Neuron (in vitro differentiated cells): ENCODE data around the gene XYLT1.

Experiments
- H2AFZ ChIP-seq: one replicate; pipeline ENCODE4 v1.6.1; 2013; ENCODE audit warnings: low read depth, mild to moderate bottlenecking, inconsistent platforms, low read length, moderate library complexity
- H3K27me3 ChIP-seq: one replicate; pipeline ENCODE4 v1.6.1; 2013; ENCODE audit warnings: low read length; ENCODE audit not compliant: insufficient read depth
- H3K36me3 ChIP-seq: one replicate; pipeline ENCODE4 v1.6.1; 2013; ENCODE audit warnings: low read length; ENCODE audit not compliant: insufficient read depth
- H3K4me1 ChIP-seq: one replicate; pipeline ENCODE4 v1.6.1; 2013; ENCODE audit warnings: low read length; ENCODE audit not compliant: insufficient read depth
- H3K4me3 ChIP-seq: 2 replicates; pipeline ENCODE4 v1.5.1; 2013; ENCODE audit warnings: mild to moderate bottlenecking, low read length, moderate library complexity
- H3K9me3 ChIP-seq: one replicate; pipeline ENCODE4 v1.6.1; 2013; ENCODE audit warnings: low read length

The XYLT1 gene

DNA sequence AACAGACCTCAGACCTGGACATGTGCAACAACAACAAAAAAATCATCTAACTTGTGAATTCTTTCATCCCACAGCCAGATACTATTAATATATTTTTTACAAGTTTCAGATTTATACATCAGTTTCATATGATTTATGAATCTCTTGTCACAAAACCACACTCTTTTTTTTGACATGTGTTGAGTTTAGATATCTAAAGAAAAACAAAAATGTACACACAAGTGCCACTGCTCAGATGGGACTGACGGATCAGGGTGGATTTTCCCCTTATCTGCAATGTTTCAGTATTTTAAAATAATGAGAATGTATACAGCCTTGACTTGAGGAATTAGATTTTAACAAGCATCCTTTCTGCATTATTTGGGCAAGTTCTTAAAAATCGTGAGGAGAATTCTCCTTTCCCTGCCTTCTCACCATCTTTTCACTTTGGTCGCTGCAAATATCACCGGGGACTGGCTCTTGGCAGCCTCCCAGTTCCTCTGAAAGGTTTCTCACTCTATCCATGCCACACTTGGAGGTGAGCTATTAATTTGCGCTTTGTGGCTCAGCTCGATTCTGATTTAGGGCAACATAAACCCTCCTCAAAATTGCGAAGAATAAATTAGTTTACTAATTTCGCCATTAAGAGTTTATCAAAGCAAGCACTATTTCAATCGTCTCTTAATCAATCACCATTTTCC lies 225.7 kb downstream of the XYLT1 start:
- no peak overlapping the region for H3K4me3 ChIP-seq

GRCh38 chr16:17241264-17241835 lies 229.4 kb downstream of the XYLT1 start:
- Histone ChIP-seq H3K4me1 (no peaks in the 10 kb centered on the region), H2AFZ (no peak overlapping the region), H3K27me3 (no peaks in the 10 kb centered on the region), H3K4me3 (no peak overlapping the region), H3K9me3 (no peaks in the 10 kb centered on the region), H3K36me3 (no peaks in the 10 kb centered on the region)

More for the DNA sequence above, 225.7 kb downstream of the XYLT1 start:
- no peaks in the 10 kb centered on the region for H3K27me3 ChIP-seq
- H3K4me1 ChIP-seq: no peaks in the 10 kb centered on the region
- H2AFZ ChIP-seq: no peak overlapping the region
- H3K36me3 ChIP-seq: no peaks in the 10 kb centered on the region
- no peaks in the 10 kb centered on the region for H3K9me3 ChIP-seq

- no peaks in the 10 kb centered on the region for H3K36me3 ChIP-seq
Observed at GRCh38 chr16:17238285-17239028, 232.3 kb downstream of the XYLT1 start.

DNA sequence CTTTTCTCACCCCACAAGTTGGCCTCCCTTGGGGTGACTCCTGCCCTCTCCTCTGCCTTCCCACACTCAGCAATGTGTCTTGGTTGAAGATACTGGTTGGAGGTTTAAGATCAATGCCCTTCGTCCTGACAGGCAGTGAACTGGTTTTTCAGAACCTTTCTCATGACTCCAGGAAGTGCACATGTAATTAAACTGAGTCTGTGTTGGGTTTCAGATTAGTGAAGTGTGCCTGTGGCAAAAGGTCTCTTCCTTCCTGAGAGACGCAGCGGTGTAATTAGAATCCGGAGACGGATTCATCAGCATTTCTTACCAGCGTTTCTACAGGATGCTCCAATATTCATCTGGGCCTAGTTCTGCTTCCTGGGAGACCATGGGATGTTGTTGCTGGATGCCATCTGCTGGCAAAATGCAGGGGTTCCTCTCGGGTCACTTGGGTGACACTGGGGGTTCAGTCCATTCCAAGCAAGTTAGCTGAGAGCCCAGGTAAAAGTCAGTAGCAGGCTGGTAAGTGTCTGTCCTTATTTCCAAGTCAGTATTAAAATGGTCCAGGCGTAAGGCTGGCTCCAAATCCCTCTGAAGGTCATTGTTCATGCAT lies 233.3 kb downstream of the XYLT1 start:
- no peaks in the 10 kb centered on the region for H3K36me3 ChIP-seq
- no peaks in the 10 kb centered on the region for H3K4me1 ChIP-seq

More at GRCh38 chr16:17238285-17239028, 232.3 kb downstream of the XYLT1 start:
- H3K9me3 ChIP-seq: no peaks in the 10 kb centered on the region
- no peaks in the 10 kb centered on the region for H3K4me1 ChIP-seq
- no peak overlapping the region for H2AFZ ChIP-seq
- H3K4me3 ChIP-seq: no peak overlapping the region
- H3K27me3 ChIP-seq: no peaks in the 10 kb centered on the region

DNA sequence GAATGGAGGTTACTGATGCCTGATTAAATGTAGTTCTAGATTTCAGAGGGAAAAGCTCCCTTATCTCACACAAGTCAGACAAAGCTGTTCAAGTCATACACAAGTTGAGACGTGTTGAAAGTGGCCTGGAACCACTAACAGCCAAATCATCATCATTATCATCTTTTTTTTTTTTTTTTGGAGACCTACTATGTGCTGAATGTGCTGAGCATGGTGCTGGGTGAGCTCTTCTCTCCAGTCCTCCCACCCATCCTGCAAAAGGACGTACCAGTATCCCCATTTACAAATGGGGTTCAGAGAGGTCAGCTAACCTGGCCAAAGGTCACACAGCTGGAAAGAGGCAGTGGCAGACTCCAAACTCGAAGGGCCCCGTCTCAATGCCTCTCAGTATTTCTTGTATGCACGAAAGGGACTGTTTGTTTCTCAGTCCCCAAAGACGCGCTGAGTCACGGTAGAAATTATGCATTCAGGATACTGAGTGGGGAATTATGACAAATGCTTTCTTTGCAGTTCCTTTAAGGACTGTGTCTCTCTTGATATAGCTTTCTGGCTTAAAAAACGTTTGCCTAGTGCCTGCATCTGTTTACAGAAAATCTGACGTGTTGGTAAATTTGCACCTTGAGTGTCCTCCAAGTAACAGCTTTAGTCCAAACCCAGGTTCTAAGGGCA lies 235.5 kb downstream of the XYLT1 start:
- H3K36me3 ChIP-seq: no peaks in the 10 kb centered on the region
- H2AFZ ChIP-seq: no peak overlapping the region
- no peak overlapping the region for H3K4me3 ChIP-seq
- H3K9me3 ChIP-seq: no peaks in the 10 kb centered on the region
- no peaks in the 10 kb centered on the region for H3K27me3 ChIP-seq
- H3K4me1 ChIP-seq: no peaks in the 10 kb centered on the region

More for the DNA sequence above, 233.3 kb downstream of the XYLT1 start:
- no peak overlapping the region for H2AFZ ChIP-seq
- H3K4me3 ChIP-seq: no peak overlapping the region
- no peaks in the 10 kb centered on the region for H3K27me3 ChIP-seq
- H3K9me3 ChIP-seq: no peaks in the 10 kb centered on the region

- Histone ChIP-seq H3K4me3 (no peak overlapping the region), H3K4me1 (no peaks in the 10 kb centered on the region), H3K9me3 (no peaks in the 10 kb centered on the region)
Observed at GRCh38 chr16:17233318-17234002, 237.3 kb downstream of the XYLT1 start.

DNA sequence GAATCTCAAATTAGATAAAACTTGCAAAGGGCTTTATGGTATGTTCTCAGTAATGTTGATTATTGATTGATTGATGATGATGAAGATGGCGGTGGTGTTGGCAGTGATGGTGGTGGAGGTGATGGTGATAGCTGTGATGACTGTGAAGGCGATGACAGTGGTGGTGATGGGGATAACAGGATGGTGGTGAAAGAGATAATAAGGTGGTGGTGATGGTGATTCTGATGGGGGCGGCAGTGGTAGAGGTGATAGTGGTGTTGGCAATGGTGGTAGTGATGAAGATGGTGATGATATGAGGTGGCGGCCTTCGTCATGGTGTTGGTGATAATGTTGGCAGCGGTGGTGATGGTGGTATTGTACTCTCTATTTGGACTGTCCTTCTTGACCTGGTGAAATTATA lies 238.3 kb downstream of the XYLT1 start:
- no peak overlapping the region for H3K4me3 ChIP-seq
- no peak overlapping the region for H2AFZ ChIP-seq
- no peaks in the 10 kb centered on the region for H3K4me1 ChIP-seq
- H3K36me3 ChIP-seq: no peaks in the 10 kb centered on the region
- H3K27me3 ChIP-seq: no peaks in the 10 kb centered on the region
- no peaks in the 10 kb centered on the region for H3K9me3 ChIP-seq

More at GRCh38 chr16:17233318-17234002, 237.3 kb downstream of the XYLT1 start:
- Histone ChIP-seq H3K27me3 (no peaks in the 10 kb centered on the region), H2AFZ (no peak overlapping the region), H3K36me3 (no peaks in the 10 kb centered on the region)

DNA sequence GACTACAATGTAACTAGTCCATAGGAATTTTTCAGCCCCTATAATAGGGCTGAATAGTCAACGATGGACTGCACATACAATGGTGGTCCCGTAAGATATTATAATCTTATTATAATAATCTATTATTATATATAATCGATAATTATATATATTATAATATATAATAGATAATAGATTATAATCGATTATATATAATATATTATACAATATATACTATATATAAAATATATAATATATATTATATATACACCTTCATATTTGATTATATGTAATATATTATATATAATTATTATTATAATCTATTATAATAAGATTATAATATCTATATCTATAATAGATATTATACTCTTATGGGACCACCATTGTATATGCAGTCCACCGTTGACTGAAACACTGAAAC lies 238.8 kb downstream of the XYLT1 start:
- Histone ChIP-seq H2AFZ (no peak overlapping the region), H3K27me3 (no peaks in the 10 kb centered on the region), H3K36me3 (no peaks in the 10 kb centered on the region), H3K9me3 (no peaks in the 10 kb centered on the region), H3K4me1 (no peaks in the 10 kb centered on the region), H3K4me3 (no peak overlapping the region)

DNA sequence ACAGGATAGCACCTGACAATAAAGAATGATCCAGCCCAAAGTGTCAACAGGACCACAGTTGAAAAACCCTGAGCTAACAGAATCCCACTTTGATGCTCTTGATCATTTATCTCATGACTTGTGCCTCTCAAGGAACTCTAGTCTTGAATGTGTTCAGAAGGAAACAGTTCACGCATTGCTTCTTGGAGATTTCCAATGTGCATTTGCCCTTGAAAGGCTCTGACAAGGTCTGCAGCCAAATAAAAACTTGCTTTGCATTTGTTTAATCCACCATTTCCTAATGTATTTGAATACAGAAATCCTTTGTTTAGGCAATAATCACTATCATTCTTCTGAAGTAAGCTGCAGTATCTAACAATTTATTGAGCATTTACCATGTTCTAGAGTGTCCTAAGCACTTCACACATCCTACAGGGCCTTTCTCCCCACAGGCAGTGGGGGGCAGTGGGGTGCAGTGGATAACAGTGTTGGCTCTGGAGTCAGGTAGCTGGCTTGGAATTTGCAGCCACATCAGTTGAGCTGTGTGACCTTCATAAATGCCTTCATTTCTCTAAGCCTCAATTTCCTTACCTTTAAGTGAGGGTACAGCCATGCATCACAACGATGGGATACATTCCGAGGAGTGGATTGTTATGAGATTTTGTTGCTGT lies 239.7 kb downstream of the XYLT1 start:
- no peak overlapping the region for H3K4me3 ChIP-seq
- H3K9me3 ChIP-seq: no peaks in the 10 kb centered on the region
- H3K27me3 ChIP-seq: no peaks in the 10 kb centered on the region
- no peaks in the 10 kb centered on the region for H3K4me1 ChIP-seq
- H2AFZ ChIP-seq: no peak overlapping the region
- no peaks in the 10 kb centered on the region for H3K36me3 ChIP-seq

GRCh38 chr16:17229766-17230165 lies 241.0 kb downstream of the XYLT1 start:
- no peaks in the 10 kb centered on the region for H3K4me1 ChIP-seq
- no peak overlapping the region for H2AFZ ChIP-seq
- no peak overlapping the region for H3K4me3 ChIP-seq
- no peaks in the 10 kb centered on the region for H3K36me3 ChIP-seq
- no peaks in the 10 kb centered on the region for H3K27me3 ChIP-seq
- H3K9me3 ChIP-seq: no peaks in the 10 kb centered on the region

DNA sequence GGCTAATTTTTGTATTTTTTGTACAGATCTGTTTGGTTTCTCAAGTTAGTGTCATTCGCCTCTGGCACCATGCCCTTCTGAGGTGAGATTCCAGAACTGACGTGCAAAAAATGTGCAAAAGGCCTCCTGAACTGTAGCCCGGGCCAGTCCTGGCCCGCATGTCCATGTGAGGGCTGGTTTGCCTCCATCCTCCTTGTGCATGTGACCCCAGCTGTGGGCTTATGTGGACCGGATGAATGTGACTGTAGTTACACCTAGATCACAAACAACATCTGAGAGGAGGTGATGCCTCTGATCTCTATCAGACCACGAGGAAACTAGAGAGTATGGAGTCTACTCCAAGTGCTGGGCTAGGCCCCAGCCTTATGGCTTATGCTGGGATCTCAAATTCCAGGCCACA lies 241.6 kb downstream of the XYLT1 start:
- Histone ChIP-seq H3K36me3 (no peaks in the 10 kb centered on the region), H3K9me3 (no peaks in the 10 kb centered on the region), H2AFZ (no peak overlapping the region), H3K4me3 (no peak overlapping the region), H3K27me3 (no peaks in the 10 kb centered on the region), H3K4me1 (no peaks in the 10 kb centered on the region)

DNA sequence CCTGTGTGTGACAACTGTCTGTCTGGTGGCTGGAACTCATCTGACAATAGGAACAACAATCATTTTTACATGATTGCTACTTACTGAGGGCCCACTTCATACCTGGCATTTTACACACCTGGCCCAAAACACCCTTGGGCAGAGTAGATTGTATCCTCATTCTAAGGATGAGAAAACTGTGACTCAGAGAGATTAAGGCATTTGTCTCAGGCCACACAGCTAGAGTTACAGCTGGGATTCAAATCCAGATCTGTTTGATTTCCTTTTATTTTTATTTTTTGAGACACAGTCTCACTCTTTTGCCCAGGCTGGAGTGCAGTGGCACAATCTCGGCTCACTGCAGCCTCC lies 242.1 kb downstream of the XYLT1 start:
- H3K9me3 ChIP-seq: no peaks in the 10 kb centered on the region
- H3K36me3 ChIP-seq: no peaks in the 10 kb centered on the region
- H3K4me3 ChIP-seq: no peak overlapping the region
- no peaks in the 10 kb centered on the region for H3K27me3 ChIP-seq
- H3K4me1 ChIP-seq: no peaks in the 10 kb centered on the region
- H2AFZ ChIP-seq: no peak overlapping the region
